Right kidney (tissue), 1 donor: Measurements from ENCODE around the gene JTB.
"Not testable (repeated sequence)": the region's sequence is repeated elsewhere in the genome, so short reads cannot be mapped to it uniquely, and the experiment has no call there.

Experiments
- DNase-seq: peaks from one replicate; pipeline ENCODE4 v3.0.0-alpha.2; 2016

JTB gene

GRCh38 chr1:153981735-153982134 lies 4.3 kb upstream of the JTB start:
- DNase-seq, result not testable (repeated sequence)

- DNase-seq, result not testable (repeated sequence)
These were observed 1.6 kb upstream of the JTB start for GRCh38 chr1:153979091-153979490.

- no peak for DNase-seq
These were observed 918 bp upstream of the JTB start for GRCh38 chr1:153978274-153978909.

- DNase-seq, result no peak
These were observed 640 bp downstream of the JTB start for GRCh38 chr1:153976819-153977249.

GRCh38 chr1:153973525-153973924 lies 3.9 kb downstream of the JTB start:
- no peak for DNase-seq

- DNase-seq, result no peak
These were observed 4.4 kb downstream of the JTB start for GRCh38 chr1:153973071-153973470.

- DNase-seq, result no peak
These were observed 7.1 kb downstream of the JTB start for GRCh38 chr1:153970346-153970745.

- DNase-seq, result no peak
These were observed 8.5 kb downstream of the JTB start for GRCh38 chr1:153968972-153969371.

- peak; percentile 42 for DNase-seq
These were observed 9.1 kb downstream of the JTB start for GRCh38 chr1:153968408-153968807.

GRCh38 chr1:153968000-153968363 lies 9.5 kb downstream of the JTB start:
- no peak for DNase-seq

GRCh38 chr1:153967107-153967999 lies 10.1 kb downstream of the JTB start, which contains the start of gene CREB3L4:
TSS of gene CREB3L4 (plus strand) at chr1:153967902. CDS start at chr1:153968526, 624 bp downstream.
- peak; percentile 98 for DNase-seq

- DNase-seq, result peak; percentile 92
These were observed 13.6 kb downstream of the JTB start for GRCh38 chr1:153963850-153964331.

GRCh38 chr1:153963030-153963849 lies 14.2 kb downstream of the JTB start, which contains the start of gene SLC39A1:
TSS of gene SLC39A1 (minus strand) at chr1:153963537. CDS start at chr1:153962715, 822 bp downstream.
- peak; percentile 92 for DNase-seq

- DNase-seq, result peak; percentile 37
These were observed 15.1 kb downstream of the JTB start for GRCh38 chr1:153962088-153963029.

- DNase-seq, result no peak
These were observed 16.1 kb downstream of the JTB start for GRCh38 chr1:153961421-153961820.

GRCh38 chr1:153960206-153960605 lies 17.3 kb downstream of the JTB start:
- no peak for DNase-seq

GRCh38 chr1:153959454-153959853 lies 18.0 kb downstream of the JTB start:
- DNase-seq, result no peak

- DNase-seq, result no peak
These were observed 18.6 kb downstream of the JTB start for GRCh38 chr1:153958961-153959260.

GRCh38 chr1:153958111-153958960 lies 19.1 kb downstream of the JTB start, which contains the start of gene CRTC2:
TSS of gene CRTC2 (minus strand) at chr1:153958612. CDS start at chr1:153958497, 115 bp downstream.
- peak; percentile 97 for DNase-seq

GRCh38 chr1:153957744-153958110 lies 19.7 kb downstream of the JTB start:
- no peak for DNase-seq
